ENCODE results near the gene LAMP1.

LAMP1 gene

DNA sequence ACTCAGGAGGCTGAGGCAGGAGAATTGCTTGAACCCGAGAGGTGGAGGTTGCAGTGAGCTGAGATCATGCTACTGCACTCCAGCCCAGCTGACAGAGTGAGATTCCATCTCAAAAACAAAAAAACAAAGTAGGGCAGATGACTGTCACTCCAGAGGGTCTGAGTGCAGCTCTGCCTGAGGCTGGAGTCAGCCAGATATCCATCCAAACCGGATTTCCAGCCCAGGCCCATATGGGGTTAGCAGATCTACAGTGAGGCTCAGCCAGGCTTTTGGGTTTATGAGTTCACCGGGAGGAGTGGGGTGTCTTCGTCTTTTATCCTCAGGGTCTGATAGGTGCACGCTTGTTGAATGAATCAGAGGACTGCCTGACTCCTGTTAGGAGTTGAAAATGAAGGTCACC lies 19.0 kb downstream of the LAMP1 start:
- TF ChIP-seq, protein P1, sequence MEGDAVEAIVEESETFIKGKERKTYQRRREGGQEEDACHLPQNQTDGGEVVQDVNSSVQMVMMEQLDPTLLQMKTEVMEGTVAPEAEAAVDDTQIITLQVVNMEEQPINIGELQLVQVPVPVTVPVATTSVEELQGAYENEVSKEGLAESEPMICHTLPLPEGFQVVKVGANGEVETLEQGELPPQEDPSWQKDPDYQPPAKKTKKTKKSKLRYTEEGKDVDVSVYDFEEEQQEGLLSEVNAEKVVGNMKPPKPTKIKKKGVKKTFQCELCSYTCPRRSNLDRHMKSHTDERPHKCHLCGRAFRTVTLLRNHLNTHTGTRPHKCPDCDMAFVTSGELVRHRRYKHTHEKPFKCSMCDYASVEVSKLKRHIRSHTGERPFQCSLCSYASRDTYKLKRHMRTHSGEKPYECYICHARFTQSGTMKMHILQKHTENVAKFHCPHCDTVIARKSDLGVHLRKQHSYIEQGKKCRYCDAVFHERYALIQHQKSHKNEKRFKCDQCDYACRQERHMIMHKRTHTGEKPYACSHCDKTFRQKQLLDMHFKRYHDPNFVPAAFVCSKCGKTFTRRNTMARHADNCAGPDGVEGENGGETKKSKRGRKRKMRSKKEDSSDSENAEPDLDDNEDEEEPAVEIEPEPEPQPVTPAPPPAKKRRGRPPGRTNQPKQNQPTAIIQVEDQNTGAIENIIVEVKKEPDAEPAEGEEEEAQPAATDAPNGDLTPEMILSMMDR (conservative IDR thresholded peaks at IDR 0.05; ENCODE audit: low read length): no peak
- DNase-seq (ENCODE audit: low read depth): no peak
- H3K4me3 ChIP-seq (ENCODE audit: low read length): no peak overlapping the region

- no peak for DNase-seq (ENCODE audit: low read depth)
- no peak overlapping the region for H3K4me3 ChIP-seq (ENCODE audit: low read length)
- TF ChIP-seq, protein P1 (conservative IDR thresholded peaks at IDR 0.05; ENCODE audit: low read length): no peak
These were observed 20.0 kb downstream of the LAMP1 start for GRCh38 chr13:113317031-113317430.

- TF ChIP-seq, protein P1 (conservative IDR thresholded peaks at IDR 0.05; ENCODE audit: low read length): no peak
- no peak for DNase-seq (ENCODE audit: low read depth)
- no peak overlapping the region for H3K4me3 ChIP-seq (ENCODE audit: low read length)
These were observed 21.9 kb downstream of the LAMP1 start for GRCh38 chr13:113318956-113319355.

- DNase-seq (ENCODE audit: low read depth): no peak
- H3K4me3 ChIP-seq (ENCODE audit: low read length): no peak overlapping the region
- TF ChIP-seq, protein P1 (conservative IDR thresholded peaks at IDR 0.05; ENCODE audit: low read length): no peak
These were observed 22.3 kb downstream of the LAMP1 start for GRCh38 chr13:113319371-113319770.

DNA sequence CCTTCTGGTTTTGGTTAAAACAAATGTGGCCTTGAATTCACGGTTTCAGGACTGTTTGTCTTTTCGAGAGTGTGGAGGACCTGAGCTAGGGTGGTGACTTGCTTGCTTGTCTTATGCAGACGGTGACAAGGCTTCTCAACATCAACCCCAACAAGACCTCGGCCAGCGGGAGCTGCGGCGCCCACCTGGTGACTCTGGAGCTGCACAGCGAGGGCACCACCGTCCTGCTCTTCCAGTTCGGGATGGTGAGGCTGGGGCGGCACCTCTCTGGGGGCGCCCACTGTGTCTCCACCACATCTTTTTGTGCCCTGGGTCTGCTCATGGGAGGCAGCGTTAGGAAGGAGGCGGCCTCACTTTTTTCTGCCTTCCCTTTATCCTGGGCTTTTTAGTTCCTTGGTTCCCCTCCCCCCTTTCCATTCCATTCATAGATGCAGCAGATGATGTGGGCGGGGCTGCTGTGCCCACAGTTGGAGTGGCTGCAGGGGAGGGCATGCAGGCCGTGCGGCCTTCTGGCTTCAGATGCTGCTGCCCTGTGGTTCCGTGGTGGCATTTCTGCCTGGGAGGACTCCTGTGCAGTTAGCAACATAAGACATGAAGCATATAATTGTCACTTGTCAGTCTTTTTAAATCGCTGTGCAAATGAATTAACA lies 23.3 kb downstream of the LAMP1 start:
- TF ChIP-seq, protein P1 (conservative IDR thresholded peaks at IDR 0.05; ENCODE audit: low read length): no peak
- no peak for DNase-seq (ENCODE audit: low read depth)
- no peak overlapping the region for H3K4me3 ChIP-seq (ENCODE audit: low read length)

- no peak for DNase-seq (ENCODE audit: low read depth)
- TF ChIP-seq, protein P1 (conservative IDR thresholded peaks at IDR 0.05; ENCODE audit: low read length): no peak
- no peak overlapping the region for H3K4me3 ChIP-seq (ENCODE audit: low read length)
These were observed 24.5 kb downstream of the LAMP1 start for GRCh38 chr13:113321546-113321945.

DNA sequence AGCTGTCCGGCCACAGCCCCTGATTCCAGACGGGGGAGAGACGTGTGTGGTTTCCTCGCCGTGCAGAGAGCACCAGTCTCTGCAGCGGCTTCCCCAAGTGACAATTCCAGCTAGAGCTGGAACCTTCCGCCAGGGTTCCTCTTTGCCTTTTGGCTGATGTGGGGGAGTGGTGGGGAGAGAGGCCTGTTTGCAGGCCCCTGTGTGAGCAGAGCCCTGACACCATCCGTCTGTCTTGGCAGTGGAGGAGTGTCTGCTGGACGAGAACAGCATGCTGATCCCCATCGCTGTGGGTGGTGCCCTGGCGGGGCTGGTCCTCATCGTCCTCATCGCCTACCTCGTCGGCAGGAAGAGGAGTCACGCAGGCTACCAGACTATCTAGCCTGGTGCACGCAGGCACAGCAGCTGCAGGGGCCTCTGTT lies 25.0 kb downstream of the LAMP1 start:
- H3K4me3 ChIP-seq (ENCODE audit: low read length): no peak overlapping the region
- TF ChIP-seq, protein P1 (conservative IDR thresholded peaks at IDR 0.05; ENCODE audit: low read length): no peak
- DNase-seq (ENCODE audit: low read depth): no peak
